Heart left ventricle (tissue), 13 donors: Measurements from ENCODE around the gene NEDD8.

ENCODE experiments used
- POLR2A ChIP-seq, 2 donors: fragments of 450-650 bp; IDR thresholded peaks; one replicate each; pipeline ENCODE4 v1.6.1; 2017; ENCODE audit warnings: antibody characterized with exemption in 2 of 2, mild to moderate bottlenecking in 2 of 2, moderate library complexity in 2 of 2
- TF ChIP-seq, protein P1 (sequence below), 12 donors: fragments of 200-600 bp; sonication (generic) in 4 of 12; IDR thresholded peaks; one replicate each; pipeline versions ENCODE4 v1.5.0 to v1.8.0; 2018 to 2022; ENCODE audit warnings: antibody characterized with exemption in 12 of 12, mild to moderate bottlenecking in 5 of 12
- donor health status: ischemic (EF 13 %, LVEDD 7.1; RV severe dilation, severe dysfunction).
- donor health status: DM: no; HTN: yes; CAD: no.
- donor health status: DM: no; HTN: no; CAD: no.
- donor health status: ischemic (EF 25% LVEDD 6.9; RV normal size, moderate dysfunction).
- donor health status: ischemic (EF 25% LVEDD 5.7; RV mildly dilated, moderate dysfunction).
- donor health status: ischemic (EF 35%, LVEDD 5.7; RV mildly dilated, moderate dysfunction).
- donor health status: nonischemic (EF 11% LVEDD 7.7; RV severe dilation, severe dysfunction).
- donor health status: DM: yes; HTN: yes; CAD: no.
- donor health status: PGD.
- donor health status: ischemic (EF 29% LVEDD 5.4; RV normal size, mild dysfunction).
- donor health status: nonischemic (EF 23%, LVEDD 6.1; RV moderate dilation, normal function).

DNA sequence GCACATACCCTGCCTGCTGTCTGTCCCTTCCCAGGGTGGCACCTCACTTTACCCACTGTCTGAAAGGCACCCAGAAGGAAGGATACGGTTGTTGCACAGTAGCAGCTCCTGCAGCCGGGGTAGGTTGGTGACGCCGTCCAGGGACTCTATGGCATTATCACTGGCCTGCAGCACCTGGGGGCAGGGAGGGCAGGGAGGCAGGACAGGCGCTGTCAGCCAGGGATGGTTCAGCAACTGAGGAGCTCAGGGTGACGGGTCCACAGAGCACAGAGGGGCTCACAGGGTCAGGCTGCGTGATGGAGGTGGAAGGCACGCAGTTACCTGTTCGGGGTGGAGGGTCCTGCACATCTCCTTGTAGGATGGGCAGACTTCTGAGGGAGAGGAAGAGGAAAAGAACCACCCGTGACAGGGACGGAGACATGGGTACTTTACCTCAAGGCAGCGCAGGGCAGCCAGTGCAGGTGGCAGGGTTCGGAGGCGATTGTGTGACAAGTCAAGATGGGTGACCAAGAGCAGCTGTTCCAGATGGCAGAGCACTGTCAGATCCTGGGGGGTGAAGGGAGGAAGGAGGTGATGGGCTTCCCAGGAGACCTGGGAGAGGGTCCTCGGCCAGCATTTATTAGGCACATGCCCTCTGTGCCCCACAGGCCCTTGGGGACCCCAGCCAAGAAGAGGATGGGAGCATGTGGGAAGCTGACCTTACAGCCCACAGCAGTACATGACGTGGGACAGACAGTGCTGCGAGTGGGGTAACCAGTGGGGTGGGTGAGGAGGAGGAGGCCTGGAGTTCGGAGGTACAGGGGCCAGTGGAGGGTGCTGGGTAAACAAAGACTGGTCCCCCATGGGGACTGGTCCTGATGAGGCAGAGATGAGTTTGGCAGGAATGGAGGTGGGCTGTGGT, 34.4 kb upstream of the NEDD8 start:
- no peak for TF ChIP-seq POLR2A (IDR thresholded peaks at IDR 0.05)
- TF ChIP-seq, protein P1, sequence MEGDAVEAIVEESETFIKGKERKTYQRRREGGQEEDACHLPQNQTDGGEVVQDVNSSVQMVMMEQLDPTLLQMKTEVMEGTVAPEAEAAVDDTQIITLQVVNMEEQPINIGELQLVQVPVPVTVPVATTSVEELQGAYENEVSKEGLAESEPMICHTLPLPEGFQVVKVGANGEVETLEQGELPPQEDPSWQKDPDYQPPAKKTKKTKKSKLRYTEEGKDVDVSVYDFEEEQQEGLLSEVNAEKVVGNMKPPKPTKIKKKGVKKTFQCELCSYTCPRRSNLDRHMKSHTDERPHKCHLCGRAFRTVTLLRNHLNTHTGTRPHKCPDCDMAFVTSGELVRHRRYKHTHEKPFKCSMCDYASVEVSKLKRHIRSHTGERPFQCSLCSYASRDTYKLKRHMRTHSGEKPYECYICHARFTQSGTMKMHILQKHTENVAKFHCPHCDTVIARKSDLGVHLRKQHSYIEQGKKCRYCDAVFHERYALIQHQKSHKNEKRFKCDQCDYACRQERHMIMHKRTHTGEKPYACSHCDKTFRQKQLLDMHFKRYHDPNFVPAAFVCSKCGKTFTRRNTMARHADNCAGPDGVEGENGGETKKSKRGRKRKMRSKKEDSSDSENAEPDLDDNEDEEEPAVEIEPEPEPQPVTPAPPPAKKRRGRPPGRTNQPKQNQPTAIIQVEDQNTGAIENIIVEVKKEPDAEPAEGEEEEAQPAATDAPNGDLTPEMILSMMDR (IDR thresholded peaks at IDR 0.05), result no peak
